ENCODE measurements around the gene YPEL1. TPM values are rescaled to one million over a fixed set of nuclear protein-coding genes. Genes with fewer than 3 reads are reported as not detected.

Gene YPEL1
- total and polyA plus RNA-seq, 10 of the 15 experiments (the other 5 are each of a cell fraction or from before 2014, with no cell fraction given): 0.13 to 5.0 (median 1.6) TPM

- ChIA-PET POLR2A (no interaction called here), RAD21 (ENCODE audit: unreplicated experiment) (interaction anchor here (1.3 kb wide), 1 partner anchor 17 kb away, joined by 3 read pairs; no protein-coding TSS in a partner anchor), CTCF (no interaction called here), SMC1A (ENCODE audit: uncharacterized antibody, unreplicated experiment) (no interaction called here)
- DNase-seq (ENCODE audit: low read depth, low spot score) (no peak), ATAC-seq (no peak), FAIRE-seq (no peak)
- 96% methylated on average over 21 of the region's 21 CpGs for WGBS (ENCODE audit: insufficient coverage, insufficient replicate concordance, low lambda C conversion rate, missing lambda C conversion rate)
- TF ChIP-seq EZH2 (IDR thresholded peaks at IDR 0.05; ENCODE audit: borderline replicate concordance, control insufficient read depth, low read depth, low read length): no peak
- TF ChIP-seq, protein P1, sequence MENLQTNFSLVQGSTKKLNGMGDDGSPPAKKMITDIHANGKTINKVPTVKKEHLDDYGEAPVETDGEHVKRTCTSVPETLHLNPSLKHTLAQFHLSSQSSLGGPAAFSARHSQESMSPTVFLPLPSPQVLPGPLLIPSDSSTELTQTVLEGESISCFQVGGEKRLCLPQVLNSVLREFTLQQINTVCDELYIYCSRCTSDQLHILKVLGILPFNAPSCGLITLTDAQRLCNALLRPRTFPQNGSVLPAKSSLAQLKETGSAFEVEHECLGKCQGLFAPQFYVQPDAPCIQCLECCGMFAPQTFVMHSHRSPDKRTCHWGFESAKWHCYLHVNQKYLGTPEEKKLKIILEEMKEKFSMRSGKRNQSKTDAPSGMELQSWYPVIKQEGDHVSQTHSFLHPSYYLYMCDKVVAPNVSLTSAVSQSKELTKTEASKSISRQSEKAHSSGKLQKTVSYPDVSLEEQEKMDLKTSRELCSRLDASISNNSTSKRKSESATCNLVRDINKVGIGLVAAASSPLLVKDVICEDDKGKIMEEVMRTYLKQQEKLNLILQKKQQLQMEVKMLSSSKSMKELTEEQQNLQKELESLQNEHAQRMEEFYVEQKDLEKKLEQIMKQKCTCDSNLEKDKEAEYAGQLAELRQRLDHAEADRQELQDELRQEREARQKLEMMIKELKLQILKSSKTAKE (IDR thresholded peaks at IDR 0.05; ENCODE audit: low read depth, poor library complexity, severe bottlenecking): no peak
- no peak for TF ChIP-seq CHD1 (IDR thresholded peaks at IDR 0.05; ENCODE audit: low read depth, low read length)
- no peak for TF ChIP-seq RCOR1 (conservative IDR thresholded peaks at IDR 0.05; ENCODE audit: low read depth, low read length)
- no peak for TF ChIP-seq YBX1 (IDR thresholded peaks at IDR 0.05)
- no peak for TF ChIP-seq SMC3 (IDR thresholded peaks at IDR 0.05; ENCODE audit: borderline replicate concordance, low read length)
- TF ChIP-seq TCF7 (IDR thresholded peaks at IDR 0.05; ENCODE audit: borderline replicate concordance): no peak
- no peak for TF ChIP-seq PML (IDR thresholded peaks at IDR 0.05; ENCODE audit: low read length)
- no peak for TF ChIP-seq BMI1 (IDR thresholded peaks at IDR 0.05; ENCODE audit: borderline replicate concordance)
- no peak for TF ChIP-seq ZNF622 (IDR thresholded peaks at IDR 0.05)
- no peak for TF ChIP-seq NBN (IDR thresholded peaks at IDR 0.05)
- no peak for TF ChIP-seq NRF1 (conservative IDR thresholded peaks at IDR 0.05; ENCODE audit: low read depth, low read length)
- no peak for TF ChIP-seq CUX1 (IDR thresholded peaks at IDR 0.05; ENCODE audit: insufficient replicate concordance, low read depth, low read length)
- no peak for TF ChIP-seq POLR2AphosphoS2 (IDR thresholded peaks at IDR 0.05; ENCODE audit: low read depth, low read length)
- TF ChIP-seq TCF12 (IDR thresholded peaks at IDR 0.05; ENCODE audit: low read depth, low read length): no peak
- no peak for TF ChIP-seq KDM1A (IDR thresholded peaks at IDR 0.05; ENCODE audit: borderline replicate concordance)
- Histone ChIP-seq H3K9ac (ENCODE audit: control insufficient read depth, insufficient read depth, low read length) (no peak overlapping the region), H4K20me1 (ENCODE audit: control insufficient read depth, insufficient read depth) (no peaks in the 10 kb centered on the region), H3K4me1 (ENCODE audit: control insufficient read depth, insufficient read depth, low read length) (no peaks in the 10 kb centered on the region), H3K79me2 (ENCODE audit: control insufficient read depth, insufficient read depth, low read length) (no peaks in the 10 kb centered on the region), H3K4me2 (ENCODE audit: control insufficient read depth, insufficient read depth) (no peak overlapping the region), H3K4me3 (no peak overlapping the region), H3K27ac (ENCODE audit: control insufficient read depth, insufficient read depth) (no peak overlapping the region), H2AFZ (ENCODE audit: control insufficient read depth, low read depth, low read length) (no peak overlapping the region), H3K36me3 (ENCODE audit: control insufficient read depth in 2 of 2, insufficient read depth in 2 of 2, low read length in 1 of 2) (peaks cover 17 to 18% of the 10 kb centered on the region in 2 experiments), H3K27me3 (replicated peaks in 1 of 2; ENCODE audit: control insufficient read depth in 2 of 2, insufficient read depth in 2 of 2, low read length in 1 of 2) (no peaks in the 10 kb centered on the region), H3K9me3 (replicated peaks; ENCODE audit: control insufficient read depth, insufficient read depth, low read length) (no peaks in the 10 kb centered on the region)
- intact Hi-C loops (cut with micrococcal nuclease; ENCODE audit: unreplicated experiment): no loop called here
- in situ Hi-C loops (cut with MboI): no loop called here
- BruUV-seq (replicated peaks): no TSS peak
These were observed 54.6 kb downstream of the YPEL1 start for GRCh38 chr22:21680830-21681565.

Measured in GM12878 (cell line).